Measurements from ENCODE around the gene RARA.

RARA gene

GRCh38 chr17:40326014-40326831 is 17.2 kb downstream of the RARA start:
- no peak for DNase-seq (ENCODE audit: low read depth)
- no peak overlapping the region for H3K4me3 ChIP-seq (ENCODE audit: low read length)
- no peak for TF ChIP-seq CTCF (conservative IDR thresholded peaks at IDR 0.05; ENCODE audit: low read depth, low read length)

DNA sequence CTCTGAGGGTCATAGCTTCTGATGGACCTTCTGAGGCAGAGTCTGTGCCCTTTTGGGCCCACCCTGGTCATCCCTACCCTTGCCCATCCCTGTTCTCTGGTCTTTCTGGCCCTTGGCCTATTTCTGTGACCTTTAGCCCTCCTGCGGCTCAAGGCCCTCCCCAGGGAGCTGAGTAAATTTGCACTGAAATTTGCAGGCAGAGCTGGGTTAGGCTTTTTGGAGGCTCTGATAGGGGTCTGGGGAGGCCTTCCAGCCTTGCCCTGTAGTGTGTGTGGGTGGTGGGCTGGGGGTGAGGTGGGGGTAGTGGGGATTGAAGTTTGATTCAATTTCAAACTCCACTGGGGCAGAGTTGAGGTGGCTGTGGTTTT is 17.8 kb downstream of the RARA start:
- TF ChIP-seq CTCF (conservative IDR thresholded peaks at IDR 0.05; ENCODE audit: low read depth, low read length) = no peak
- no peak overlapping the region for H3K4me3 ChIP-seq (ENCODE audit: low read length)
- no peak for DNase-seq (ENCODE audit: low read depth)

GRCh38 chr17:40327244-40327729 is 18.3 kb downstream of the RARA start:
- DNase-seq (ENCODE audit: low read depth) = no peak
- H3K4me3 ChIP-seq (ENCODE audit: low read length) = no peak overlapping the region
- TF ChIP-seq CTCF (conservative IDR thresholded peaks at IDR 0.05; ENCODE audit: low read depth, low read length) = no peak

DNA sequence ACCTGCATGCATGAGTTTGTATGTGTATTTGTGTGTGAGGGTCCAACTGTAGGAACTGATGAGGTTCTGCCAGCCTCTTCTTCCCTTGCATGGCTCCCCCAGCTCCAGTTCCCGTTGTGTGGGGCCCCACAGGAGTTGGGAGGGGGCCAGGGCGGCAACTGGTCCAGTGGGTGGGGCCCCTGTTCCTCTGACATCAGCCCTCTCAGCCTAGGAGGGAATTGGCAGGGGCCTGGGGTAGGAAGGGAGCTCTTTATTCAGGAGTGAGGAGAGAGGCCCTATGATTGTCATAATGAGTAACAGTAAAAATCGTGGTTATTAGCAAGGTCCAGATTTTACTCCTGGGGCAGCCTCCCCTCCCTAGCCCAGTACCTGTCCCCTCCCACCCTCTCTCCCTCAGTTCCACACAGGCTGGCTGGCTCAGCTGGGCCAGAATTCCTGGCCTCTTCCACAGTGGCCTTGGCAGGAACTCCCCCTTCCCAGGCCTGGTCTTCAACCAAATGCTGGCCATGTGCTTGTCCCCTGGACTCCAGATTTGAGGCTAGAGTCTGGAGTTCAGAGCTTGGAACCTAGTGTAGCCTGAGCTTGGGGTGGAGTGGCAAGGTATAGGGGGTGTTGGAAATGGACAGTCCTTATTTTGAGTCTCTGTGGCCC is 18.9 kb downstream of the RARA start:
- TF ChIP-seq CTCF (conservative IDR thresholded peaks at IDR 0.05; ENCODE audit: low read depth, low read length) = no peak
- no peak overlapping the region for H3K4me3 ChIP-seq (ENCODE audit: low read length)
- no peak for DNase-seq (ENCODE audit: low read depth)

GRCh38 chr17:40328386-40328766 is 19.4 kb downstream of the RARA start:
- TF ChIP-seq CTCF (conservative IDR thresholded peaks at IDR 0.05; ENCODE audit: low read depth, low read length) = no peak
- DNase-seq (ENCODE audit: low read depth) = no peak
- H3K4me3 ChIP-seq (ENCODE audit: low read length) = no peak overlapping the region

- DNase-seq (ENCODE audit: low read depth) = no peak
- no peak overlapping the region for H3K4me3 ChIP-seq (ENCODE audit: low read length)
- TF ChIP-seq CTCF (conservative IDR thresholded peaks at IDR 0.05; ENCODE audit: low read depth, low read length) = no peak
Observed at GRCh38 chr17:40329839-40330794, 21.1 kb downstream of the RARA start.
